GM18907 (cell line): Measurements from ENCODE around the gene STX1A.
"Not testable (repeated sequence)": the region's sequence is repeated elsewhere in the genome, so short reads cannot be mapped to it uniquely, and the experiment has no call there.

Experiments
- ATAC-seq: cut with Tn5 transposase; IDR thresholded peaks from one replicate; pipeline ENCODE4 v1.9.1; 2021; ENCODE audit warnings: mild to moderate bottlenecking, moderate library complexity; ENCODE audit not compliant: unreplicated experiment

STX1A gene

DNA sequence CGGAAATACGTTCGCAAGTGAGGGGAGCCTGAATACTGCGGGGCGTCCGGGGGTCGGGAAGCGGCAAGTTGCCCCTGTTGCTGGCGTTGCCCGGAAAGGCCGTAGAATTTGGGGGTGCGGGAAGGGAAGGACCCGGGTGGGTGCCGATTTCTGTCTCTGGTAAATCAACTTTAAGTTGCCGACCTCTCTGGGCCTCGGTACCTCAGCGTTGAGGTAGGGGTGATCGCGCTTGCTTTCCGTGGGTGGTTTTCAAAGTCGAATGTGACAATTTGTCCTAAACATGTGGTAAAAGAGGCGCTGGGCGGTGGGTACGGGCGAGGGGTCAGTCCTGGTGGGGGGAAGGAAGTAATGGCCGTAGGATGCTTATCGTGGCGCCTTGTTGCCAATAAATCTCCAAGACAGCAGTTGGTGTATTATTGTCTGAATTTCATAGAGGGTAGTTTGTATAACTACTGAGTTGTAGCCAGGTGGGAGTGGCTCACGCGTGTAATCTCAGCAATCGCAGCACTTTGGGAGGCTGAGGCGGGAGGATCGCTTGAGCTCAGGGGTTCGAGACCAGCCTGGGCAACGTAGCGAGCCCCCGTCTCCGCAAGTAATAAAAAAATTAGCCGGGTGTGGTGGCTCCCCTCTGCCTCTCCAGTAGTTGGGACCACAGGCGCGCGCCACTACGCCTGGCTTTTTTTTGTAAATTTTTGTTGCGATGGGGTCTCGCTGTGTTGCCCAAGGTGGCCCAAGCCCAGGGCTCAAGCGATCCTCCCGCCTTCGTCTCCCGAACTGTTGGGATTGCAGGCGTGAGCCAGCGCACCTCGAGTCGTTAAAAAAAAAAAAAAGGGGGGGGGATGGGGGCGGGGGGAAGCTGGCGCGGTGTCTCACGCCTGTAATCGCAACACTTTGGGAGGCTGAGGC lies 35.4 kb downstream of the STX1A start:
- peak; percentile 10 for ATAC-seq

DNA sequence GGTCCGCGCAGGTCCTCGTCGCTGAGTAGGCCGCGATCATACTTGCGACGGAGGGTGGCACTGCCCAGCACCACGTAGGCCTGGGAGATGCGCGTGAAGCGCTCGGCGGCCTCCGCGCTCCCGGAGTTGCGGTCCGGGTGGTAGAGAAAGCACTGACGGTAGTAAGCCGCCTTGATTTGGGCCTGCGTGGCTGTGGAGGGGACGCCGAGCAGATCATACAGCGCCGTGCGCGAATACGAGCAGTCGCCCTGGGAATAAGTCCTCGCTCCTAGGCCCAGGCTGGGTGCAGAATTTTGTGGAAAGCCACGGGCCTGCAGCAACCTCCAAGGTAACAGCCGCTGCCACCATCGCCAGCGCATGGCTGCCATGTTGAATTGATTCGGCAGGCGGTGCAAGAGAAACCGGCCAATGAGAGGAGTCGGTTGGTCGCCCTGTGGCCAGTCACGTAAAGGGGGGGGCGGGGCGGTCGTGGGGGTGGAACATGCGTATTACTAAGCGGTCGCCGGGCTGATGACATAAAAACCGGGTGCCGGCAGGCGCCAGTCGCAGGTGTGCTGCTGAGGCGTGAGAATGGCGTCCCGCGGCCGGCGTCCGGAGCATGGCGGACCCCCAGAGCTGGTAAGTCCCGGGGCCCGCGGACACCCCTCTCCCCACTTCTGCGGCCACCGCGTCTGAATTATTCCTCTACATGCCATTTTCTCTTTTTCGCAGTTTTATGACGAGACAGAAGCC lies 36.2 kb downstream of the STX1A start, which contains the start of the genes BUD23 and DNAJC30:
TSS of gene BUD23 (plus strand) at position 542 of the 732 bp plus-strand sequence. CDS start at position 571, 29 bp downstream.
TSS of gene DNAJC30 (minus strand) at position 398 of the 732 bp plus-strand sequence. CDS start at position 368, 30 bp downstream.
- ATAC-seq: peak; percentile 91

- no peak for ATAC-seq
These were observed 36.8 kb downstream of the STX1A start for GRCh38 chr7:73682745-73683055.

- ATAC-seq: no peak
These were observed 38.4 kb downstream of the STX1A start for GRCh38 chr7:73681031-73681430.

GRCh38 chr7:73680501-73680900 lies 39.0 kb downstream of the STX1A start:
- ATAC-seq: no peak

- no peak for ATAC-seq
These were observed 39.8 kb downstream of the STX1A start for GRCh38 chr7:73679709-73680108.

- no peak for ATAC-seq
These were observed 40.6 kb downstream of the STX1A start for GRCh38 chr7:73678862-73679261.

DNA sequence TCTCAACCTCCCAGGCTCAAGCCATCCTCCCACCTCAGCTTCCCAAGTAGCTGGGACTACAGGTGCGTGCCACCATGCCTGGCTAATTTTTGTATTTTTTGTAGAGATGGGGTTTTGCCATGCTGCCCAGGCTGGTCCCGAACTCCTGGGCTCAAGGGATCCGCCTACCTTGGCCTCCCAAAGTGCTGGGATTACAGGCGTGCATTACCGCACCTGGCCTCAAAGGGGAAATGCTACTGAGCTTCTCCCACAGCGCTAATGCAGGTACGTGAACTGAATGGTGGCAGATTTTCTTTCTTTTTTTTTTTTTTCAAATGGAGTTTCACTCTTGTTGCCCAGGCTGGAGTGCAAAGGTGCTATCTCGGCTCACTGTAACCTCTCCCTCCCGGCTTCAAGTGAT lies 43.4 kb downstream of the STX1A start:
- ATAC-seq: not testable (repeated sequence)

DNA sequence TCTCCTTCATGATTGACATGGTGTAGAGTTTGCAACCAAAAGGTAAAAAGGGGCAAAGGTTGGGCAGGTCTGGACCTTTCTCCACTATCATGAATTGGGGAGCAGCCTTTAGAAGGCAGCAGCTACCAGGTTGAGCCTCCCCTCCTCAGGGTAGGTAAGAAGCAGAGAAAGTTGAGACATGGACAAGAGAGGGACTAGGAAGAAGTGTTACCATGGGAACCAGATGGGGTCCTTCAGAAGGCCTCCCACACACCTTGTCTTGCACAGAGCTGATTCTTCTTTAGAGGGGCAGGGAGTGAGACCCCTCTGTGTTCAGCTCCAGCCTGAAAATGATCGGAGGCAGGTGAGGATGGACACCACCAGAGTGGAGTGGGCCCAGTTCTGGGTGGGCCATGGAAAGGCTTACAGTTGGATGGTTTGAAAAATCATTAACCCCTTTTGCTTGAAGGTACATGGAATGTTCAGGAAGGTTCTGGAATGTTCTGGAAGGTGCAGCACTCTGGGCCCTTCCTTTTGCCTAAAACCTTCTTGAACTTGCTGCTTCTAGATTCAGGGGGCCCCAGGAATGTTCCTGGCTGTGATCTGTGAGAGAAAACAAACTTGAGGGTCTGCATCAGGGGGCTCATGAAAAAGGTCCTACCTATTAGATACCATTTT lies 44.9 kb downstream of the STX1A start:
- no peak for ATAC-seq

GRCh38 chr7:73671857-73672445 lies 47.5 kb downstream of the STX1A start:
- ATAC-seq: no peak

DNA sequence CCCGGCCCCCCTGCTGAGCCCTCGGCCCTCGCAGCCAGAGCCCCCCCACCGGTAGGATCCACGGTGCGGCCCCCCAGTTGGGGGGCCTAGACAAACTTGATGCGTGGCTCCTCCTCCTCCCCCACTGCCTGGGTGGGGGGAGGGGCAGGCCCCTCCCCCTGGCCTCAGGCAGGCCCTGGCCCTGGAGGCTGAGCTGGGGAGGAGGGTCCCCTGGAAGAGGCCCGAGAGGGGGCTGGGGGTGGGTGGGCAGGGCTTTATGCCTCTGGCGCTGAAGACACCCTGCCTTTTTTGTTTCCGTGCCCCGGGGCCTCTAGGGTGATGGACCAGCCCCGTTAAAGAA lies 48.2 kb downstream of the STX1A start:
- no peak for ATAC-seq

- no peak for ATAC-seq
These were observed 49.5 kb downstream of the STX1A start for GRCh38 chr7:73669858-73670385.

GRCh38 chr7:73669288-73669701 lies 50.2 kb downstream of the STX1A start:
- no peak for ATAC-seq

GRCh38 chr7:73668886-73669230 lies 50.6 kb downstream of the STX1A start:
- ATAC-seq: no peak

DNA sequence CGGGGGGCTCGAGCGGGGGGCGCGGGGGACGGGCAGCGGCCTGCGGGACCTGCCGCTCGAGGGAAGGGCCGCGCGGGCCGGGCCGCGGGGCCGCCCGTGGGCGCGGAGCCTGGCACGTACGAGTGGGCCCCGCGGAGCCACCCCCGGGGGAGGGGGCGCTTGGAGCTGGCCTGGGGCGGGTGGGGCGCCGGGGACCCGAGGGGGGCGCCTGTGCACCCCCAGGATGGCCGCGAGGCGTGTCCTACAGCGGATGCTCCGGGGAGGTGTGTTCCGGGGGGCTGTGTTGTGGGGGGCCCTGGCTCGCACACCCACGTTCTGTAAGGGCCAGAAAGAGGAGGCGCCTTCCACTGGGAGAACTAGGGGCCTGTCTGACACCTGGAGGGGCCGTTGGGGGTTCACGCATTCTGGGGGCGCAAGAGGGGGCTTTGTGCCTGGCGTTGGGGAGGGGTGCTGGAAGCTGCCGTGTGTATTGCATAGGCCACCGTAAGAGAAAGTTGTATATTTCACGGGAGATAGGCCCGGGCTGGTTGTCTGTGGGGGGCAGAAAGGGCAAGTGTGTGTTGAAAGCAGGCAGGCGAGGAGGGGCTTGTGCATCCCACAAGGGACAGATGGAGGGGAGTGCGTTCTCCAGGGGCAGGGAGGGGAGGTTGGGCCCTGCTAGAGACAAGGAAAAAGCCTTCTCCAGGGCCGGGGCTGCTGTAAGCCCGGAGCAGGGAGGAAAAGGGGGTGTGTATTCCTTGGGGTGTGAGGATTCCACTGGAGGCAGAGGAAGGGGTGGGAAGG lies 51.2 kb downstream of the STX1A start:
- peak; percentile 21 for ATAC-seq

- peak; percentile 87 for ATAC-seq
These were observed 51.9 kb downstream of the STX1A start, which contains the start of gene VPS37D for GRCh38 chr7:73667344-73668102. TSS of gene VPS37D (plus strand) at chr7:73667831. CDS start at chr7:73667959, 128 bp downstream.

DNA sequence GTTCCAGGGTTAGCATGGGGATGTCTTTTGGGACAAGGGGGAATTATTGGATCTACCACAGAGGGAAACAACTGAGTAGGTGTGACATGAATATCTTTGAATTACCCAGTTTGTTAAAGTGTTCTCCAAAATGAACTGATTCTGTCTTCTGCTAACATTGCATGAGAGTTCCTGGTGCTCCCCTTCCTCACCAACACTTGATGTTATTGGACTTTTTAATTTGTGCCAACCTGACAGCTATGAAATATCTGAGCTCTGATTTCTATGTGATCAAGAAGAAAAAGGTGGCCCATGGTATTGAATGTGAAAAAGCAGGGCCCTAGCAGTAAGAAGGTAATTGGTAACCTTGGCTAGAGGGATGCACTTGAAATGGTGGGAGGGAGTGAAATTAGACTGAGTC lies 56.4 kb downstream of the STX1A start:
- no peak for ATAC-seq

- not testable (repeated sequence) for ATAC-seq
These were observed 58.9 kb downstream of the STX1A start for GRCh38 chr7:73660594-73660993.

- no peak for ATAC-seq
These were observed 59.5 kb downstream of the STX1A start for GRCh38 chr7:73659983-73660382.
